Gastroesophageal sphincter (tissue), 4 donors: Measurements from ENCODE around the gene TPMT. TPM values are rescaled to one million over a fixed set of nuclear protein-coding genes. Genes with fewer than 3 reads are reported as not detected.
"Not testable (repeated sequence)": the region's sequence is repeated elsewhere in the genome, so short reads cannot be mapped to it uniquely, and the experiment has no call there.

ENCODE experiments used
- ATAC-seq: fragments of 150-250 bp; one replicate; pipeline ENCODE4 v1.9.1; 2016; ENCODE audit warnings: mild to moderate bottlenecking, moderate library complexity
- H3K27ac ChIP-seq, 4 donors: fragments of 200-600 bp; sonication (generic) in 3 of 4; 1 replicate in 3 of 4; 2 replicates in 1 of 4; pipeline ENCODE4 v1.5.1; 2016 to 2019
- H3K27me3 ChIP-seq: fragments of 200-600 bp; sonication (generic); one replicate; pipeline ENCODE4 v1.5.1; 2019
- H3K36me3 ChIP-seq, 2 donors: fragments of 200-600 bp; sonication (generic); one replicate each; pipeline ENCODE4 v1.5.1; 2019; ENCODE audit warnings: control low read depth in 1 of 2
- H3K4me1 ChIP-seq, 3 donors: fragments of 200-600 bp; sonication (generic); 1 replicate in 2 of 3; 2 replicates in 1 of 3; pipeline ENCODE4 v1.5.1; 2016 to 2019; ENCODE audit warnings: control low read depth in 2 of 3
- H3K4me3 ChIP-seq, 2 donors: fragments of 200-600 bp; sonication (generic); one replicate each; pipeline ENCODE4 v1.5.1; 2019; ENCODE audit warnings: mild to moderate bottlenecking in 1 of 2, moderate library complexity in 1 of 2
- H3K9me3 ChIP-seq, 3 donors: fragments of 200-600 bp; sonication (generic); one replicate each; pipeline ENCODE4 v1.5.1; 2017 to 2019; ENCODE audit warnings: control low read depth in 2 of 3
- EP300 ChIP-seq: sonication (generic); formaldehyde crosslinking; IDR thresholded peaks from one replicate; pipeline ENCODE4 v1.6.1; 2017; ENCODE audit warnings: antibody characterized with exemption, mild to moderate bottlenecking
- POLR2A ChIP-seq, 2 donors: fragments of 450-650 bp; IDR thresholded peaks; one replicate each; pipeline ENCODE4 v1.6.1; 2017; ENCODE audit warnings: antibody characterized with exemption in 2 of 2, mild to moderate bottlenecking in 2 of 2, moderate library complexity in 1 of 2
- POLR2AphosphoS5 ChIP-seq: sonication (generic); formaldehyde crosslinking; IDR thresholded peaks from one replicate; pipeline ENCODE4 v1.6.1; 2017; ENCODE audit warnings: antibody characterized with exemption
- WGBS, 2 donors: methylation state at CpG; one replicate each; pipeline ENCODE4 v1.1.5; 2018; ENCODE audit warnings: low coverage in 1 of 2; 5-methylcytosine and 5-hydroxymethylcytosine counted together
- total RNA-seq, 4 donors: library from RNA; depleted of rRNA; stranded (reverse); fragments of >200 nt; gene quantifications; one replicate each; pipeline ENCODE4 v1.1.0, GENCODE V29; 2016
- TF ChIP-seq, protein P1 (sequence below), 4 experiments: fragments of 200-600 bp in 2 of 4; fragments of 450-650 bp in 2 of 4; sonication (generic) in 1 of 4; IDR thresholded peaks; one replicate each; pipeline ENCODE4 v1.5.1; 2017 to 2019; ENCODE audit warnings: antibody characterized with exemption in 4 of 4, mild to moderate bottlenecking in 2 of 4, moderate library complexity in 2 of 4

The TPMT gene
- total RNA-seq, 4 donors from 2014 or later: 5.7 to 8.9 (median 7.2) TPM

GRCh38 chr6:18160911-18161310, 6.0 kb upstream of the TPMT start:
- ATAC-seq: no peak
- Histone ChIP-seq H3K4me1 (peaks cover 0 to 8% (median 4%) of the 10 kb centered on the region in 3 donors), H3K36me3 (peaks cover 0 to 58% of the 10 kb centered on the region in 2 donors), H3K4me3 (no peak overlapping the region), H3K27me3 (no peaks in the 10 kb centered on the region), H3K9me3 (no peaks in the 10 kb centered on the region), H3K27ac (peak overlapping the region in 1 of 4 donors; percentile 28)
- TF ChIP-seq, protein P1, sequence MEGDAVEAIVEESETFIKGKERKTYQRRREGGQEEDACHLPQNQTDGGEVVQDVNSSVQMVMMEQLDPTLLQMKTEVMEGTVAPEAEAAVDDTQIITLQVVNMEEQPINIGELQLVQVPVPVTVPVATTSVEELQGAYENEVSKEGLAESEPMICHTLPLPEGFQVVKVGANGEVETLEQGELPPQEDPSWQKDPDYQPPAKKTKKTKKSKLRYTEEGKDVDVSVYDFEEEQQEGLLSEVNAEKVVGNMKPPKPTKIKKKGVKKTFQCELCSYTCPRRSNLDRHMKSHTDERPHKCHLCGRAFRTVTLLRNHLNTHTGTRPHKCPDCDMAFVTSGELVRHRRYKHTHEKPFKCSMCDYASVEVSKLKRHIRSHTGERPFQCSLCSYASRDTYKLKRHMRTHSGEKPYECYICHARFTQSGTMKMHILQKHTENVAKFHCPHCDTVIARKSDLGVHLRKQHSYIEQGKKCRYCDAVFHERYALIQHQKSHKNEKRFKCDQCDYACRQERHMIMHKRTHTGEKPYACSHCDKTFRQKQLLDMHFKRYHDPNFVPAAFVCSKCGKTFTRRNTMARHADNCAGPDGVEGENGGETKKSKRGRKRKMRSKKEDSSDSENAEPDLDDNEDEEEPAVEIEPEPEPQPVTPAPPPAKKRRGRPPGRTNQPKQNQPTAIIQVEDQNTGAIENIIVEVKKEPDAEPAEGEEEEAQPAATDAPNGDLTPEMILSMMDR (IDR thresholded peaks at IDR 0.05): no peak
- TF ChIP-seq POLR2A (IDR thresholded peaks at IDR 0.05): no peak
- no peak for TF ChIP-seq EP300
- TF ChIP-seq POLR2AphosphoS5: no peak
- 60 to 75% methylated on average over 1 of the region's 1 CpG for WGBS, 2 donors

DNA sequence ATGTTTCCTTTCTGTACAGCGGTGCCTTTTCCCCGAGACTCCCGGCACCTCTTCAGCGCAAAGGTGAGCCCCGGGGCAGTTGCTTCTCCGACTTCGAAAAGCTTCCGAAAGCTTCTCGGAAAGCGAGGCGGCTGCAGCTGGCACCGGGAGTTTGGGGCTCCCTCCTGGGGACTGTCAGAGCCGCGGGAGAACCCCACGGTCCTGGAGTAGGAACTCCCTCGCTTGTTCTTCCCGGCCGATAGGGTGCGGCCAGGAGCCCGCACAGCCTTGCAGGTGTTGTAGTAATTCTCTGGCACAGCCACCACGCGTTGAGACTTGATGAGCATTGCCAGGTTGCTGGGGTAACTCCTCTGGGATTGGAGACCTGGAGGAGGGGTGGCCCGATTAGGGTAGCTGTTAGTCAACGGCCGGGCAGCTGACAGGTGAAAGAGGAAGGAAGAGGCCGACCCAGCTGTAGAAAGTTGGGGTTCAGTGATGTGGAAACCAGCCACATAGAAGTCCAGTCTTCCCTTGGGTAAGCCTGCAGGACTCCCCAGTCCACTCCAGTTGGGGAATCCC, 1.1 kb upstream of the TPMT start:
- Histone ChIP-seq H3K9me3 (no peaks in the 10 kb centered on the region), H3K27ac (peak overlapping the region in 3 of 4 donors; percentile 87 to 90 (median 89)), H3K4me1 (peaks cover 0 to 24% (median 4%) of the 10 kb centered on the region in 3 donors), H3K4me3 (peak overlapping the region; percentile 68 to 98), H3K36me3 (peaks cover 0 to 11% of the 10 kb centered on the region in 2 donors), H3K27me3 (no peaks in the 10 kb centered on the region)
- WGBS, 2 donors: 3 to 18% methylated on average over 2 to 8 of the region's 26 CpGs
- no peak for ATAC-seq
- TF ChIP-seq, protein P1 (IDR thresholded peaks at IDR 0.05): peak in 1 of 4 experiments; percentile 8
- TF ChIP-seq EP300: no peak

DNA sequence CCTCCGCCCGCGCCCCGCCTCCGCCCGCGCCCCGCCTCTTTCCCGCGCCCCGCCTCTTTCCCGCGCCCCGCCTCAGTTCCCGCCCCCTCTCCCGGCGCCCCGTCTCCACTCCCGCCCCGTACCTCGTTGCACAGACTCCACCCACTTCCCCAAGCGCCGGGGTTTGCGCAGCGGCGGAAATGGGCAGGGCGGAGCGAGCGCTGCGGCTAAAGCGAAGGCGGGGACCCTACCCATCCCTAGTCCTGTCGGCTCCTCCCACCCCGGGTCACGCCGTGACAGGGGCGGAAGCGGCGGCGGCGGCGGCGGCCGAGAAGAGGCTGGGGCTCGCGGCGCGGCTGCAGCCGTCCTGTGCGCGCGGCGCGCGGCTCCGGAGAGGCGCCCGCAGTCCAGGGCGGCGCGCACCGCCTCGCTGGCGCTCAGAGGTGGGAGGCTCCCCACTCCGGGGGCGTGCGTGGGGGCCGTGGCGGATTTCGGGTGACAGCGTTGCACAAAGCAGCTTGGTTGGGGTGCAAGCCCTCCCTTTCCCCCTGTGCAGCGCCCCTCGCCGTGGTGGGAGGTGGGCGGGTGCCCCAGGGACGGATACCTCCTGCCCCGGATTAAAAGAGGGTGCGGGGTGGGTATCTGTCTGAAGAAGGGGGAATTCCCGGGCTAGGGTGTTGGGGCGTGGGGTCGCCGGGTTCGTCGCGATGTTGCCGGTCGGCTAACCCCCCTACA, 430 bp upstream of the TPMT start, which contains the start of gene KDM1B:
KDM1B (plus strand) TSS at position 273 of the 714 bp plus-strand sequence. CDS start 4,474 bp downstream, outside the sequence.
- Histone ChIP-seq H3K9me3 (no peaks in the 10 kb centered on the region), H3K27ac (peak within 1 kb of the TSS; percentile 78 to 91 (median 90)), H3K4me1 (peaks cover 0 to 24% (median 4%) of the 10 kb centered on the region in 3 donors), H3K27me3 (no peaks in the 10 kb centered on the region), H3K36me3 (peaks cover 0 to 6% of the 10 kb centered on the region in 2 donors), H3K4me3 (peak within 1 kb of the TSS; percentile 68 to 98)
- WGBS, 2 donors: 0% methylated on average over 4 of the region's 87 CpGs; no CpG with 5 or more reads in 1 of the 2 donors
- TF ChIP-seq POLR2A (IDR thresholded peaks at IDR 0.05) (peak; percentile 77 to 87), EP300 (no peak), POLR2AphosphoS5 (peak; percentile 33)
- TF ChIP-seq, protein P1 (IDR thresholded peaks at IDR 0.05): peak in 1 of 4 experiments; percentile 14
- peak; percentile 98 for ATAC-seq

- Histone ChIP-seq H3K27me3 (no peaks in the 10 kb centered on the region), H3K9me3 (no peaks in the 10 kb centered on the region), H3K4me3 (no peak overlapping the region), H3K36me3 (peaks cover 0 to 4% of the 10 kb centered on the region in 2 donors), H3K4me1 (peaks cover 0 to 24% (median 4%) of the 10 kb centered on the region in 3 donors), H3K27ac (no peak overlapping the region)
- ATAC-seq: no peak
- no peak for TF ChIP-seq POLR2AphosphoS5
- TF ChIP-seq EP300: no peak
Measured at GRCh38 chr6:18153311-18153703, 1.6 kb downstream of the TPMT start.

- no peak overlapping the region for H3K4me3 ChIP-seq
- no peak for TF ChIP-seq EP300
- TF ChIP-seq, protein P1 (IDR thresholded peaks at IDR 0.05): no peak
- no peak overlapping the region for H3K27ac ChIP-seq
- no peaks in the 10 kb centered on the region for H3K9me3 ChIP-seq
- no peak for ATAC-seq
- 68 to 78% methylated on average over 2 to 3 of the region's 3 CpGs for WGBS, 2 donors
- no peaks in the 10 kb centered on the region for H3K27me3 ChIP-seq
- peaks cover 0 to 18% of the 10 kb centered on the region in 2 donors for H3K36me3 ChIP-seq
- H3K4me1 ChIP-seq: peaks cover 0 to 24% (median 4%) of the 10 kb centered on the region in 3 donors
Measured at GRCh38 chr6:18151801-18152200, 3.1 kb downstream of the TPMT start.

DNA sequence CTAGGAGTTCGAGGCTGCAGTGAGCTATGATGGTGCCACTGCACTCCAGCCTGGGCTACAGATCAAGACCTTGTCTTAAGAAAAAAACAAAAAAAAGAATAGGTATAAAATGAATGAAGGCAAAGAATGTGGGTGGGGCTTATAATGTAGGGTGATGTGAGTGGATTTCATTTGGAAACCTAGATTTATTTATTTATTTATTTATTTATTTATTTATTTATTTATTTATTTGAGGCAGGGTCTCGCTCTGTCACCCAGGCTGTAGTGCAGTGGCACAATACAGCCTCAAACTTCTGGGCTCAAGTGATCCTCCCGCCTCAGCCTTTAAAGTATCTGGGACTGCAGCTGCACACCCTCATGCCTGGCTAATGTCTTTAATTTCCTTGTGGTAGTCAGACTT, 3.5 kb downstream of the TPMT start:
- Histone ChIP-seq H3K36me3 (peaks cover 0 to 18% of the 10 kb centered on the region in 2 donors), H3K4me1 (peaks cover 0 to 21% (median 4%) of the 10 kb centered on the region in 3 donors)
- not testable (repeated sequence) for ATAC-seq, H3K27ac ChIP-seq, H3K4me3 ChIP-seq, H3K9me3 ChIP-seq, H3K27me3 ChIP-seq
- 94 to 100% methylated on average over 2 to 3 of the region's 3 CpGs for WGBS, 2 donors
